Brain microvascular endothelial cell (primary cell): ENCODE data around the gene LMNA.

Experiments used
- DNase-seq: peaks from one replicate; pipeline ENCODE4 v3.0.0-alpha.2; 2020
- H3K27ac ChIP-seq: fragments of 250-450 bp; sonication (Bioruptor Pico); 2 replicates; pipeline ENCODE4 v1.5.1; 2020; ENCODE audit warnings: mild to moderate bottlenecking, moderate library complexity
- H3K27me3 ChIP-seq: fragments of 250-450 bp; sonication (Bioruptor Pico); replicated peaks from 2 replicates; pipeline ENCODE4 v1.5.1; 2020; ENCODE audit warnings: mild to moderate bottlenecking
- H3K36me3 ChIP-seq: fragments of 250-450 bp; sonication (Bioruptor Pico); replicated peaks from 2 replicates; pipeline ENCODE4 v1.5.1; 2020; ENCODE audit warnings: mild to moderate bottlenecking
- H3K4me3 ChIP-seq: 2 replicates; pipeline ENCODE4 v1.5.1; 2011; ENCODE audit warnings: low read depth, mild to moderate bottlenecking, control low read depth, low read length, moderate library complexity
- in situ Hi-C: cut with HindIII; loops from 2 replicates; pipeline ENCODE4 v1.10.0; 2017; ENCODE audit warnings: low sequenced_read_pairs, low pct_ligation_motif_present
- TF ChIP-seq, protein P1 (sequence below): IDR thresholded peaks from 2 replicates; pipeline ENCODE4 v1.5.1; 2011; ENCODE audit warnings: low read depth, mild to moderate bottlenecking, moderate library complexity, low read length, control low read depth, inconsistent platforms; ENCODE audit errors: missing control alignments

LMNA gene

DNA sequence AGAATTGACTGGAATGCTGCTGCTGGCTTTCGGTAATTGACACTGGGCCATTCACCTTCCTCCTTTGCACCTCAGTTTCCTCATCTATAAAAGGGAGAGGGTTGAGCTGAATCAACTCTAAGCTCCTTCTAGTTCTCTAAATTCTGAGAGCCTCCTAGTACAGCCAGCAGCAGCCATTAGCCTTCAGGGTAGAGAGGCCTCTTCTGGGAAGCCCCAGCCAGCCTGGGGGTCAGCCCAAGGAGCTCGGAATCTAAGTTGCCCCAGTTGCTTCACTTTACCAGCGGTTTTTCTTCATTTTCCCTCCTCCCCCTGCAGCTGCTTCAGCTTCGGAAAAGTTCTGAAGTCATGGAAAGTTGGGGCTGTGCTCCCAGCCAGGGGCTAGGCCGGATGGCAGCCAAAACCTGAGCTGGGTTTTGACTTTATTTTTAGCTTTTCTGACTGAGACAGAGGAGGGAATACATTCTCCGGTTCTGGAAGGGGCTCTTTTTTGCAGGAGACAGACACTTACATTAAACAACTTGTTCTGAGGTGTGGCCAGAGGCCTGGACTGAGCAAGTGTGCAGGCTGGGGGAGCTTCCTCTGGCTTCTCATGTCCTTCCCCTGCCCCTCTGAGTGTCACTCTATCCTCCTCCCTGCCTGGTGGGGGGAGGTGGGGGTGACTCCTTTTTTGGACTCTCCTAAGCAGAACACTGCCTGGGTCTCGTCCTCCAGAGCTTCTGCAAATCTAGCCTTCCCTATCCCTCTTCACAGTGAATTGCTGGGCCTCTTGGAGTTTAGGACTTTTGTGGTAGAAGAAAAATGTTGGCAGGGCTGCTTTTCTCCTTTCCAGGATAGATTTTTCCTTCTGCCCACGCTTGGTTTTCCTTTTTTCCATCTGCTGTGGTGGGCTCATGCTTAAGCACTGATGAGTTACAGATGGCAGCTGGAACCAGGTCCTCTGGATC, 14.4 kb downstream of the LMNA start:
- no peak for DNase-seq
- H3K27ac ChIP-seq = peak overlapping the region; percentile 100
- in situ Hi-C loops = no loop called here
- TF ChIP-seq, protein P1, sequence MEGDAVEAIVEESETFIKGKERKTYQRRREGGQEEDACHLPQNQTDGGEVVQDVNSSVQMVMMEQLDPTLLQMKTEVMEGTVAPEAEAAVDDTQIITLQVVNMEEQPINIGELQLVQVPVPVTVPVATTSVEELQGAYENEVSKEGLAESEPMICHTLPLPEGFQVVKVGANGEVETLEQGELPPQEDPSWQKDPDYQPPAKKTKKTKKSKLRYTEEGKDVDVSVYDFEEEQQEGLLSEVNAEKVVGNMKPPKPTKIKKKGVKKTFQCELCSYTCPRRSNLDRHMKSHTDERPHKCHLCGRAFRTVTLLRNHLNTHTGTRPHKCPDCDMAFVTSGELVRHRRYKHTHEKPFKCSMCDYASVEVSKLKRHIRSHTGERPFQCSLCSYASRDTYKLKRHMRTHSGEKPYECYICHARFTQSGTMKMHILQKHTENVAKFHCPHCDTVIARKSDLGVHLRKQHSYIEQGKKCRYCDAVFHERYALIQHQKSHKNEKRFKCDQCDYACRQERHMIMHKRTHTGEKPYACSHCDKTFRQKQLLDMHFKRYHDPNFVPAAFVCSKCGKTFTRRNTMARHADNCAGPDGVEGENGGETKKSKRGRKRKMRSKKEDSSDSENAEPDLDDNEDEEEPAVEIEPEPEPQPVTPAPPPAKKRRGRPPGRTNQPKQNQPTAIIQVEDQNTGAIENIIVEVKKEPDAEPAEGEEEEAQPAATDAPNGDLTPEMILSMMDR = no peak
- H3K27me3 ChIP-seq = no peaks in the 10 kb centered on the region
- peaks cover 33% of the 10 kb centered on the region for H3K36me3 ChIP-seq
- H3K4me3 ChIP-seq = no peak overlapping the region

DNA sequence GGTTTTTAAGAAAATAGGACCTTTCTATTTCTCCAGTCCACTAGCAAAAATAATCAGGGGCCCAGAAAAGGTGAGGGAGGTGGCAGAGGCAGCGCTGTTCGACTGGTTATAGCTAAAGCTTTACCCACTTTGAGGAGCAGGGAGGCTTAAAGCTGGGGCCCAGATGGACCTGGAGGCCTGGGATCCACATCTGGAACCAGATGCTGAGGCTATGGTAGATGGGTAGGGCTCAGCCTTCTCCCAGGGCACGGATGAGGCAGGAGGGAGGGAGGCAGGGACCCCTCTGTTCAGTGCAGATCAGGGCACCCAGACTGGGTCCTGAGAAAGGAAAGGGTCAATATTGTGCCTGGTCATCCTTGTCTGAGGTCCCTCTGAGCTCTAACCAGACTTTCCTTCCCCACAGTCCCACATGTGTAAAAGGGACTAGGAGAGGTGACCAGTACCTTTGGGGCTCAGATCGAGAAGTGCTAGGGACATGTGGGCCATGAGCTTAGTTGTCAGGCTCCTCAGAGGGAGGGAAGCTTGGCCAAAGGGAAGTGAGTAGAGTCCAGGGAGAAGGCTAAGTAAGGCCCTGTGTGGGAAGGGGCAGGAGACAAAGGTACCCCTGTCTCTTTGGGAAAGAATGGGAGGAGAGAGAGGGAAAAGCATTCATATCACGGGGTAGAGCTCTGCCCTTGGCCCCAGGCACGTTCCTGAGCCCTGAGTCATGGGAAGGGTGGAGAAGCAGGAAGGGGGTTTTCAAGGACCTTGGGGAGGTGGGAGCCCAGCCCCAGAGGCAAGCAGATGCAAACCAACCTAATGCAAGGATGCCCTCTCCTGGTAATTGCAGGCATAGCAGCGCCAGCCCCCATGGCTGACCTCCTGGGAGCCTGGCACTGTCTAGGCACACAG, 15.4 kb downstream of the LMNA start:
- DNase-seq = peak; percentile 93
- Histone ChIP-seq H3K27me3 (no peaks in the 10 kb centered on the region), H3K4me3 (peak overlapping the region; percentile 5), H3K36me3 (peaks cover 43% of the 10 kb centered on the region), H3K27ac (peak overlapping the region; percentile 100)
- in situ Hi-C loops = no loop called here
- TF ChIP-seq, protein P1 = peak; percentile 97

DNA sequence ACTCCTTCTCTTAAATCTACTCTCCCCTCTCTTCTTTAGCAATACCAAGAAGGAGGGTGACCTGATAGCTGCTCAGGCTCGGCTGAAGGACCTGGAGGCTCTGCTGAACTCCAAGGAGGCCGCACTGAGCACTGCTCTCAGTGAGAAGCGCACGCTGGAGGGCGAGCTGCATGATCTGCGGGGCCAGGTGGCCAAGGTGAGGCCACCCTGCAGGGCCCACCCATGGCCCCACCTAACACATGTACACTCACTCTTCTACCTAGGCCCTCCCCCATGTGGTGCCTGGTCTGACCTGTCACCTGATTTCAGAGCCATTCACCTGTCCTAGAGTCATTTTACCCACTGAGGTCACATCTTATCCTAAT, 16.0 kb downstream of the LMNA start:
- peak overlapping the region; percentile 100 for H3K27ac ChIP-seq
- peaks cover 49% of the 10 kb centered on the region for H3K36me3 ChIP-seq
- no peaks in the 10 kb centered on the region for H3K27me3 ChIP-seq
- DNase-seq = no peak
- TF ChIP-seq, protein P1 = no peak
- in situ Hi-C loops = no loop called here
- H3K4me3 ChIP-seq = no peak overlapping the region

DNA sequence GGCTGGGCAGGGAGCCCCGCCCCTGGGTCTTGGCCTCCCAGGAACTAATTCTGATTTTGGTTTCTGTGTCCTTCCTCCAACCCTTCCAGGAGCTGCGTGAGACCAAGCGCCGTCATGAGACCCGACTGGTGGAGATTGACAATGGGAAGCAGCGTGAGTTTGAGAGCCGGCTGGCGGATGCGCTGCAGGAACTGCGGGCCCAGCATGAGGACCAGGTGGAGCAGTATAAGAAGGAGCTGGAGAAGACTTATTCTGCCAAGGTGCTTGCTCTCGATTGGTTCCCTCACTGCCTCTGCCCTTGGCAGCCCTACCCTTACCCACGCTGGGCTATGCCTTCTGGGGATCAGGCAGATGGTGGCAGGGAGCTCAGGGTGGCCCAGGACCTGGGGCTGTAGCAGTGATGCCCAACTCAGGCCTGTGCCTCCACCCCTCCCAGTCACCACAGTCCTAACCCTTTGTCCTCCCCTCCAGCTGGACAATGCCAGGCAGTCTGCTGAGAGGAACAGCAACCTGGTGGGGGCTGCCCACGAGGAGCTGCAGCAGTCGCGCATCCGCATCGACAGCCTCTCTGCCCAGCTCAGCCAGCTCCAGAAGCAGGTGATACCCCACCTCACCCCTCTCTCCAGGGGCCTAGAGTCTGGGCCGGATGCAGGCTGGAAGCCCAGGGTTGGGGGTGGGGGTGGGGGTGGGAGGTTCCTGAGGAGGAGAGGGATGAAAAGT, 20.4 kb downstream of the LMNA start:
- no peak overlapping the region for H3K27ac ChIP-seq
- TF ChIP-seq, protein P1 = no peak
- in situ Hi-C loops = no loop called here
- peaks cover 82% of the 10 kb centered on the region for H3K36me3 ChIP-seq
- DNase-seq = no peak
- H3K27me3 ChIP-seq = no peaks in the 10 kb centered on the region
- no peak overlapping the region for H3K4me3 ChIP-seq

DNA sequence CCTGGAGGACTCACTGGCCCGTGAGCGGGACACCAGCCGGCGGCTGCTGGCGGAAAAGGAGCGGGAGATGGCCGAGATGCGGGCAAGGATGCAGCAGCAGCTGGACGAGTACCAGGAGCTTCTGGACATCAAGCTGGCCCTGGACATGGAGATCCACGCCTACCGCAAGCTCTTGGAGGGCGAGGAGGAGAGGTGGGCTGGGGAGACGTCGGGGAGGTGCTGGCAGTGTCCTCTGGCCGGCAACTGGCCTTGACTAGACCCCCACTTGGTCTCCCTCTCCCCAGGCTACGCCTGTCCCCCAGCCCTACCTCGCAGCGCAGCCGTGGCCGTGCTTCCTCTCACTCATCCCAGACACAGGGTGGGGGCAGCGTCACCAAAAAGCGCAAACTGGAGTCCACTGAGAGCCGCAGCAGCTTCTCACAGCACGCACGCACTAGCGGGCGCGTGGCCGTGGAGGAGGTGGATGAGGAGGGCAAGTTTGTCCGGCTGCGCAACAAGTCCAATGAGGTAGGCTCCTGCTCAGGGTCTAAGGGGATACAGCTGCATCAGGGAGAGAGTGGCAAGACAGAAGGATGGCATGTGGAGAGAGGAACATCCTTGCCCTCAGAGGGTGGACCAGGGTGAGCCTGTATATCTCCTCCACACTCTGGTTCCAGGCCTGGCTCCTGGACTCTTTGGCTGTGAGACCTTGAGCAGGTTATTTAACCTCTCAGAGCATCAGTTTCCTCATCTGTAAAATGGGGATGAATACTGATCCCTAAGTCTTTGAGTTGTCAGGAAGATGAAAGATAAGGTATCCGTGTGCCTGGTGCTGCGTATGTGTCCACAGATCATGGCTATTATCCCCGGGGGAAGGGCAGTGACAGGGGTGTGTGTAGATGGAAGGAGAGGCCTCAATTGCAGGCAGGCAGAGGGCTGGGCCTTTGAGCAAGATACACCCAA, 21.7 kb downstream of the LMNA start:
- Histone ChIP-seq H3K27ac (no peak overlapping the region), H3K36me3 (peaks cover 87% of the 10 kb centered on the region), H3K4me3 (no peak overlapping the region), H3K27me3 (no peaks in the 10 kb centered on the region)
- TF ChIP-seq, protein P1 = no peak
- in situ Hi-C loops = no loop called here
- no peak for DNase-seq
